Common myeloid progenitor, CD34-positive (primary cell): ENCODE data around the gene MCC.

Experiments
- CTCF ChIA-PET: fragments of 350-600 bp; sonication (Branson Sonifier 250); formaldehyde crosslinking; loops from one replicate; lab custom pipeline; 2021; ENCODE audit warnings: antibody characterized with exemption; lab: Charles Lee
- POLR2A ChIA-PET: fragments of 350-600 bp; sonication (Branson Sonifier 250); formaldehyde crosslinking; loops from one replicate; lab custom pipeline; 2021; ENCODE audit warnings: antibody characterized with exemption; lab: Charles Lee
- DNase-seq, 3 donors: peaks; one replicate each; pipeline versions ENCODE4 v3.0.0 to v3.0.0-alpha.2; 2013
- H3K27ac ChIP-seq, 2 experiments: 1 replicate in 1 of 2; 2 replicates in 1 of 2; pipeline ENCODE4 v1.7.0; 2013; ENCODE audit warnings: inconsistent platforms in 2 of 2, low read length in 2 of 2, mild to moderate bottlenecking in 2 of 2, low read depth in 1 of 2, moderate library complexity in 1 of 2; ENCODE audit not compliant: severe bottlenecking in 2 of 2, insufficient read depth in 1 of 2, poor library complexity in 1 of 2
- H3K27me3 ChIP-seq, 5 experiments: replicated peaks in 2 of 5; 1 replicate in 3 of 5; 2 replicates in 2 of 5; pipeline versions ENCODE4 v1.6.1 to v1.7.0; 2013; ENCODE audit warnings: low read length in 4 of 5, mild to moderate bottlenecking in 2 of 5, moderate library complexity in 2 of 5, inconsistent platforms in 1 of 5; ENCODE audit not compliant: insufficient read depth in 5 of 5, control insufficient read depth in 4 of 5
- H3K36me3 ChIP-seq, 4 experiments: 1 replicate in 2 of 4; 2 replicates in 2 of 4; pipeline versions ENCODE4 v1.6.1 to v1.7.0; 2013; ENCODE audit warnings: low read length in 3 of 4, control low read depth in 1 of 4, mild to moderate bottlenecking in 1 of 4; ENCODE audit not compliant: control insufficient read depth in 4 of 4, insufficient read depth in 4 of 4
- H3K4me1 ChIP-seq, 4 experiments: 1 replicate in 3 of 4; 2 replicates in 1 of 4; pipeline versions ENCODE4 v1.6.1 to v1.7.1; 2013; ENCODE audit warnings: low read length in 3 of 4, mild to moderate bottlenecking in 3 of 4, control low read depth in 1 of 4, inconsistent platforms in 1 of 4, moderate library complexity in 1 of 4; ENCODE audit not compliant: control insufficient read depth in 4 of 4, insufficient read depth in 4 of 4; ENCODE audit errors: control extremely low read depth in 1 of 4
- H3K4me3 ChIP-seq, 7 experiments: 1 replicate in 4 of 7; 2 replicates in 3 of 7; pipeline versions ENCODE4 v1.5.1 to v1.7.0; 2013; ENCODE audit warnings: mild to moderate bottlenecking in 7 of 7, low read length in 6 of 7, moderate library complexity in 6 of 7, inconsistent platforms in 2 of 7, low read depth in 2 of 7, control low read depth in 1 of 7; ENCODE audit not compliant: insufficient read depth in 4 of 7, control insufficient read depth in 1 of 7; ENCODE audit errors: extremely low read depth in 1 of 7
- H3K9me3 ChIP-seq, 5 experiments: 1 replicate in 4 of 5; 2 replicates in 1 of 5; pipeline versions ENCODE4 v1.6.1 to v1.7.1; 2013; ENCODE audit warnings: low read length in 4 of 5, mild to moderate bottlenecking in 2 of 5, inconsistent platforms in 1 of 5, low read depth in 1 of 5, moderate library complexity in 1 of 5; ENCODE audit not compliant: control insufficient read depth in 4 of 5, insufficient read depth in 2 of 5; ENCODE audit errors: control extremely low read depth in 1 of 5
- WGBS: methylation state at CpG from one replicate; pipeline ENCODE4 v1.1.5; 2013; ENCODE audit not compliant: insufficient coverage; 5-methylcytosine and 5-hydroxymethylcytosine counted together

MCC gene

GRCh38 chr5:113176734-113177133, 311.5 kb downstream of the MCC start:
- no peaks in the 10 kb centered on the region for H3K36me3 ChIP-seq
- POLR2A ChIA-PET: no interaction called here
- no peak overlapping the region for H3K4me3 ChIP-seq
- H3K27ac ChIP-seq: no peak overlapping the region
- WGBS: 96% methylated on average over 4 of the region's 4 CpGs
- CTCF ChIA-PET: no interaction called here
- peaks cover 0 to 17% (median 6%) of the 10 kb centered on the region in 5 experiments for H3K27me3 ChIP-seq
- H3K4me1 ChIP-seq: no peaks in the 10 kb centered on the region
- DNase-seq: no peak
- no peaks in the 10 kb centered on the region for H3K9me3 ChIP-seq

- Histone ChIP-seq H3K4me3 (no peak overlapping the region), H3K36me3 (no peaks in the 10 kb centered on the region), H3K27ac (no peak overlapping the region), H3K27me3 (peaks cover 0 to 22% (median 9%) of the 10 kb centered on the region in 5 experiments), H3K4me1 (no peaks in the 10 kb centered on the region), H3K9me3 (no peaks in the 10 kb centered on the region)
- WGBS: 93% methylated on average over 1 of the region's 2 CpGs
- DNase-seq: no peak
- CTCF ChIA-PET: no interaction called here
- POLR2A ChIA-PET: no interaction called here
Observed at GRCh38 chr5:113176196-113176595, 312.1 kb downstream of the MCC start.

- DNase-seq: no peak
- Histone ChIP-seq H3K4me1 (no peaks in the 10 kb centered on the region), H3K9me3 (no peaks in the 10 kb centered on the region), H3K36me3 (no peaks in the 10 kb centered on the region), H3K4me3 (no peak overlapping the region), H3K27me3 (peaks cover 0 to 27% (median 9%) of the 10 kb centered on the region in 5 experiments), H3K27ac (no peak overlapping the region)
- ChIA-PET CTCF (no interaction called here), POLR2A (no interaction called here)
- WGBS: 60% methylated on average over 2 of the region's 5 CpGs
Observed at GRCh38 chr5:113172231-113172826, 315.9 kb downstream of the MCC start.

- no peak for DNase-seq
Observed at GRCh38 chr5:113171520-113171919, 316.7 kb downstream of the MCC start.

GRCh38 chr5:113170707-113171106, 317.5 kb downstream of the MCC start:
- POLR2A ChIA-PET: no interaction called here

More at GRCh38 chr5:113171520-113171919, 316.7 kb downstream of the MCC start:
- Histone ChIP-seq H3K36me3 (no peaks in the 10 kb centered on the region), H3K27me3 (peaks cover 0 to 33% (median 6%) of the 10 kb centered on the region in 5 experiments), H3K27ac (no peak overlapping the region), H3K4me1 (no peaks in the 10 kb centered on the region), H3K9me3 (no peaks in the 10 kb centered on the region), H3K4me3 (no peak overlapping the region)
- WGBS: 91% methylated on average over 4 of the region's 5 CpGs
- CTCF ChIA-PET: no interaction called here
- POLR2A ChIA-PET: no interaction called here

GRCh38 chr5:113169720-113170119, 318.5 kb downstream of the MCC start:
- Histone ChIP-seq H3K9me3 (no peaks in the 10 kb centered on the region), H3K36me3 (no peaks in the 10 kb centered on the region), H3K4me3 (no peak overlapping the region), H3K4me1 (no peaks in the 10 kb centered on the region), H3K27ac (no peak overlapping the region), H3K27me3 (peaks cover 0 to 39% (median 6%) of the 10 kb centered on the region in 5 experiments)
- ChIA-PET CTCF (interaction anchor here (1.1 kb wide), 1 partner anchor 9 kb away, joined by 3 read pairs; no protein-coding TSS in a partner anchor), POLR2A (interaction anchor here (0.8 kb wide), 1 partner anchor 14 kb away, joined by 3 read pairs; no protein-coding TSS in a partner anchor)
- no peak for DNase-seq
- WGBS: no CpG with 5 or more reads among the region's 1 CpG

More at GRCh38 chr5:113170707-113171106, 317.5 kb downstream of the MCC start:
- no peak overlapping the region for H3K27ac ChIP-seq
- no peaks in the 10 kb centered on the region for H3K4me1 ChIP-seq
- 93% methylated on average over 3 of the region's 4 CpGs for WGBS
- H3K4me3 ChIP-seq: no peak overlapping the region
- DNase-seq: no peak
- peaks cover 0 to 36% (median 6%) of the 10 kb centered on the region in 5 experiments for H3K27me3 ChIP-seq
- H3K36me3 ChIP-seq: no peaks in the 10 kb centered on the region
- CTCF ChIA-PET: interaction anchor here (1.1 kb wide), 1 partner anchor 10 kb away, joined by 3 read pairs; no protein-coding TSS in a partner anchor
- H3K9me3 ChIP-seq: no peaks in the 10 kb centered on the region

- H3K9me3 ChIP-seq: no peaks in the 10 kb centered on the region
- H3K36me3 ChIP-seq: no peaks in the 10 kb centered on the region
- H3K4me3 ChIP-seq: no peak overlapping the region
- no peak for DNase-seq
- WGBS: no CpG with 5 or more reads among the region's 2 CpGs
- H3K27me3 ChIP-seq: peaks cover 0 to 39% (median 6%) of the 10 kb centered on the region in 5 experiments
- H3K27ac ChIP-seq: no peak overlapping the region
- POLR2A ChIA-PET: no interaction called here
- no peaks in the 10 kb centered on the region for H3K4me1 ChIP-seq
- CTCF ChIA-PET: interaction anchor here (1.4 kb wide), 1 partner anchor 9 kb away, joined by 3 read pairs; no protein-coding TSS in a partner anchor
Observed at GRCh38 chr5:113167985-113168384, 320.3 kb downstream of the MCC start.
